SK-N-SH (cell line): Measurements from ENCODE around the gene CYP2D6. TPM values are rescaled to one million over a fixed set of nuclear protein-coding genes. Genes with fewer than 3 reads are reported as not detected.

ENCODE experiments used
- CTCF ChIA-PET: fragments of 300-600, 350-600 bp; formaldehyde crosslinking; extraction: SDS; loops from one replicate; lab custom pipeline; 2021; lab: Yijun Ruan, JAX
- POLR2A ChIA-PET: fragments of 350-600 bp; sonication (Branson Sonifier 250); formaldehyde crosslinking; extraction: SDS; loops from one replicate; lab custom pipeline; 2020; ENCODE audit warnings: antibody characterized with exemption, inconsistent platforms; lab: Yijun Ruan, JAX
- DNase-seq: peaks from one replicate; pipeline ENCODE4 v3.0.0; 2012
- H2AFZ ChIP-seq: fragments of 200-600 bp; sonication (generic); 2 replicates; pipeline ENCODE4 v1.8.1; 2016; ENCODE audit warnings: antibody characterized with exemption, mild to moderate bottlenecking, low read depth
- H3F3A ChIP-seq: fragments of 200-600 bp; sonication (generic); replicated peaks from 2 replicates; pipeline ENCODE3; 2016; ENCODE audit warnings: antibody characterized with exemption, mild to moderate bottlenecking; ENCODE audit not compliant: insufficient read depth
- H3K27ac ChIP-seq, 2 experiments: fragments of 200-500 bp in 1 of 2; fragments of 200-600 bp in 1 of 2; sonication (Bioruptor generic) in 1 of 2; sonication (generic), shearing (Covaris generic) in 1 of 2; 2 replicates each; pipeline versions ENCODE4 v1.5.1 to v1.6.1; 2014 to 2016; ENCODE audit warnings: low read depth in 2 of 2, inconsistent platforms in 1 of 2, low read length in 1 of 2, mild to moderate bottlenecking in 1 of 2, mixed read lengths in 1 of 2
- H3K27me3 ChIP-seq: fragments of 200-600 bp; sonication (generic), shearing (Covaris generic); 2 replicates; pipeline ENCODE4 v1.6.1; 2016; ENCODE audit warnings: mixed run types; ENCODE audit not compliant: insufficient read depth
- H3K36me3 ChIP-seq, 2 experiments: fragments of 200-500 bp in 1 of 2; fragments of 200-600 bp in 1 of 2; sonication (Bioruptor generic) in 1 of 2; sonication (generic) in 1 of 2; replicated peaks in 1 of 2; 2 replicates each; pipeline versions ENCODE3 to v1.5.1; 2014 to 2016; ENCODE audit warnings: low read length in 1 of 2, mild to moderate bottlenecking in 1 of 2; ENCODE audit not compliant: insufficient read depth in 2 of 2, control insufficient read depth in 1 of 2
- H3K4me1 ChIP-seq, 2 experiments: fragments of 200-500 bp in 1 of 2; fragments of 200-600 bp in 1 of 2; sonication (Bioruptor generic) in 1 of 2; sonication (generic), shearing (Covaris generic) in 1 of 2; 2 replicates each; pipeline versions ENCODE4 v1.5.1 to v1.6.1; 2014 to 2016; ENCODE audit warnings: low read depth in 1 of 2, low read length in 1 of 2, mixed run types in 1 of 2; ENCODE audit not compliant: insufficient read depth in 2 of 2, control insufficient read depth in 1 of 2
- H3K4me2 ChIP-seq: fragments of 200-600 bp; sonication (generic), shearing (Covaris generic); 2 replicates; pipeline ENCODE4 v1.6.1; 2017; ENCODE audit warnings: mixed run types
- H3K4me3 ChIP-seq, 2 experiments: fragments of 200-500 bp in 1 of 2; fragments of 200-600 bp in 1 of 2; sonication (Bioruptor generic) in 1 of 2; sonication (generic), shearing (Covaris generic) in 1 of 2; 2 replicates each; pipeline versions ENCODE4 v1.5.1 to v1.8.1; 2014 to 2016; ENCODE audit warnings: low read depth in 2 of 2, inconsistent platforms in 1 of 2, low read length in 1 of 2, mild to moderate bottlenecking in 1 of 2, mixed read lengths in 1 of 2, moderate library complexity in 1 of 2
- H3K79me2 ChIP-seq: fragments of 200-600 bp; sonication (generic); 2 replicates; pipeline ENCODE4 v1.8.1; 2017; ENCODE audit warnings: mild to moderate bottlenecking; ENCODE audit not compliant: insufficient read depth
- H3K9ac ChIP-seq: fragments of 200-600 bp; sonication (generic); 2 replicates; pipeline ENCODE4 v1.6.1; 2017; ENCODE audit warnings: mixed run types
- H3K9me2 ChIP-seq: fragments of 200-600 bp; sonication (generic); 2 replicates; pipeline ENCODE4 v1.6.1; 2017; ENCODE audit warnings: mixed run types
- H3K9me3 ChIP-seq: fragments of 200-600 bp; sonication (generic); 2 replicates; pipeline ENCODE4 v1.6.1; 2017; ENCODE audit warnings: mixed run types, mild to moderate bottlenecking, moderate library complexity
- H4K20me1 ChIP-seq: fragments of 200-600 bp; sonication (generic); 2 replicates; pipeline ENCODE4 v1.6.1; 2017; ENCODE audit warnings: mild to moderate bottlenecking, mixed run types; ENCODE audit not compliant: insufficient read depth
- CTCF ChIP-seq: fragments of 200-600 bp; sonication (generic); IDR thresholded peaks from 2 replicates; pipeline ENCODE4 v1.6.1; 2017; ENCODE audit warnings: antibody characterized with exemption, mild to moderate bottlenecking, moderate library complexity
- ELF1 ChIP-seq: IDR thresholded peaks from 2 replicates; pipeline ENCODE4 v1.4.0; 2012
- FOXJ3 ChIP-seq: sonication (generic); formaldehyde crosslinking; IDR thresholded peaks from 2 replicates; pipeline ENCODE4 v1.5.1; 2020; ENCODE audit warnings: mild to moderate bottlenecking, missing genetic modification reagents
- FOXM1 ChIP-seq: IDR thresholded peaks from 2 replicates; pipeline ENCODE4 v1.4.0; 2012; ENCODE audit warnings: low read depth, mild to moderate bottlenecking
- GABPA ChIP-seq: IDR thresholded peaks from 2 replicates; pipeline ENCODE4 v1.4.0; 2012; ENCODE audit warnings: low read depth, mild to moderate bottlenecking
- JUND ChIP-seq: IDR thresholded peaks from 2 replicates; pipeline ENCODE4 v1.4.0; 2012
- MXI1 ChIP-seq: IDR thresholded peaks from 2 replicates; pipeline ENCODE4 v1.6.1; 2012; ENCODE audit warnings: mild to moderate bottlenecking, low read depth, low read length, improper control_type of control experiment
- NFIC ChIP-seq: IDR thresholded peaks from 2 replicates; pipeline ENCODE4 v1.4.0; 2012; ENCODE audit warnings: borderline replicate concordance
- NRF1 ChIP-seq: IDR thresholded peaks from 2 replicates; pipeline ENCODE4 v1.6.1; 2012; ENCODE audit warnings: low read depth, mild to moderate bottlenecking, low read length
- PBX3 ChIP-seq: IDR thresholded peaks from 2 replicates; pipeline ENCODE4; 2012
- RAD21 ChIP-seq: IDR thresholded peaks from 2 replicates; pipeline ENCODE4 v1.6.1; 2012; ENCODE audit warnings: mild to moderate bottlenecking, low read length
- RCOR1 ChIP-seq: fragments of 150-350 bp; IDR thresholded peaks from 2 replicates; pipeline ENCODE4 v1.6.1; 2017; ENCODE audit warnings: antibody characterized with exemption, low read length
- REST ChIP-seq: IDR thresholded peaks from 2 replicates; pipeline ENCODE4 v1.6.1; 2012; ENCODE audit warnings: mild to moderate bottlenecking, low read depth, low read length, moderate library complexity
- SIN3A ChIP-seq: IDR thresholded peaks from 2 replicates; pipeline ENCODE4 v1.6.1; 2012; ENCODE audit warnings: low read depth, mild to moderate bottlenecking, low read length, moderate library complexity, borderline replicate concordance
- SMC3 ChIP-seq: IDR thresholded peaks from 2 replicates; pipeline ENCODE4 v1.6.1; 2012; ENCODE audit warnings: low read depth, low read length, improper control_type of control experiment
- TAF1 ChIP-seq: IDR thresholded peaks from 2 replicates; pipeline ENCODE4 v1.6.1; 2012; ENCODE audit warnings: low read depth, mild to moderate bottlenecking, low read length, moderate library complexity, borderline replicate concordance
- TCF12 ChIP-seq: IDR thresholded peaks from 2 replicates; pipeline ENCODE4 v1.4.0; 2012
- YY1 ChIP-seq: IDR thresholded peaks from 2 replicates; pipeline ENCODE4 v1.4.0; 2012; ENCODE audit warnings: low read depth, mild to moderate bottlenecking
- WGBS: methylation state at CpG from one replicate; pipeline ENCODE4 v1.1.6; 2017; ENCODE audit warnings: low lambda C conversion rate; 5-methylcytosine and 5-hydroxymethylcytosine counted together
- polyA plus RNA-seq, 3 experiments: library from polyadenylated mRNA; depleted of rRNA; stranded (reverse); fragments of >200 nt; gene quantifications; 2 replicates each; pipeline ENCODE4 v1.2.3, GENCODE V29; 2012
- TF ChIP-seq, protein P1 (sequence below): IDR thresholded peaks from 2 replicates; pipeline ENCODE4 v1.4.0; 2012; ENCODE audit warnings: low read depth, borderline replicate concordance
- TF ChIP-seq, protein P2 (sequence below): fragments of 150-350 bp; IDR thresholded peaks from 2 replicates; pipeline ENCODE4 v1.6.1; 2017; ENCODE audit warnings: antibody characterized with exemption, low read length, low read depth, borderline replicate concordance

The CYP2D6 gene
- polyA plus RNA-seq, 1 of the 3 experiments (the other 2 are of a cell fraction), result 0.26 TPM

GRCh38 chr22:42169055-42169469 is 38.5 kb upstream of the CYP2D6 start:
- peaks cover 36% of the 10 kb centered on the region for H4K20me1 ChIP-seq
- H3K9ac ChIP-seq, result no peak overlapping the region
- H3K4me2 ChIP-seq, result no peak overlapping the region
- no peaks in the 10 kb centered on the region for H3K27me3 ChIP-seq
- H3F3A ChIP-seq, result no peaks in the 10 kb centered on the region
- POLR2A ChIA-PET, result no interaction called here
- WGBS, result 78% methylated on average over 5 of the region's 7 CpGs
- peaks cover 0 to 23% of the 10 kb centered on the region in 2 experiments; a peak in 3 of 4 replicates for H3K4me1 ChIP-seq
- no peaks in the 10 kb centered on the region for H3K79me2 ChIP-seq
- CTCF ChIA-PET, result interaction anchor here (0.6 to 9.3 kb wide), 14 partner anchors 11 to 303 kb away, joined by 3 to 60 read pairs (median 3); no protein-coding TSS in a partner anchor
- H3K36me3 ChIP-seq, result no peaks in the 10 kb centered on the region
- DNase-seq, result peak; percentile 84
- TF ChIP-seq CTCF, result peak; percentile 71
- TF ChIP-seq SMC3, result peak; percentile 90
- TF ChIP-seq NRF1, result no peak
- peak; percentile 92 for TF ChIP-seq RAD21
- TF ChIP-seq YY1, result no peak
- no peak for TF ChIP-seq ELF1
- TF ChIP-seq MXI1, result no peak
- TF ChIP-seq REST, result no peak
- TF ChIP-seq SIN3A, result no peak
- no peak for TF ChIP-seq JUND
- TF ChIP-seq, protein P1, sequence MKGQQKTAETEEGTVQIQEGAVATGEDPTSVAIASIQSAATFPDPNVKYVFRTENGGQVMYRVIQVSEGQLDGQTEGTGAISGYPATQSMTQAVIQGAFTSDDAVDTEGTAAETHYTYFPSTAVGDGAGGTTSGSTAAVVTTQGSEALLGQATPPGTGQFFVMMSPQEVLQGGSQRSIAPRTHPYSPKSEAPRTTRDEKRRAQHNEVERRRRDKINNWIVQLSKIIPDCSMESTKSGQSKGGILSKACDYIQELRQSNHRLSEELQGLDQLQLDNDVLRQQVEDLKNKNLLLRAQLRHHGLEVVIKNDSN, result no peak
- no peak for TF ChIP-seq RCOR1
- no peak for TF ChIP-seq FOXJ3 (CRISPR knock-in tag)
- no peak for TF ChIP-seq NFIC
- no peak for TF ChIP-seq GABPA
- TF ChIP-seq, protein P2, sequence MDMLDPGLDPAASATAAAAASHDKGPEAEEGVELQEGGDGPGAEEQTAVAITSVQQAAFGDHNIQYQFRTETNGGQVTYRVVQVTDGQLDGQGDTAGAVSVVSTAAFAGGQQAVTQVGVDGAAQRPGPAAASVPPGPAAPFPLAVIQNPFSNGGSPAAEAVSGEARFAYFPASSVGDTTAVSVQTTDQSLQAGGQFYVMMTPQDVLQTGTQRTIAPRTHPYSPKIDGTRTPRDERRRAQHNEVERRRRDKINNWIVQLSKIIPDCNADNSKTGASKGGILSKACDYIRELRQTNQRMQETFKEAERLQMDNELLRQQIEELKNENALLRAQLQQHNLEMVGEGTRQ, result no peak
- no peak for TF ChIP-seq PBX3
- TF ChIP-seq TAF1, result no peak
- no peak for TF ChIP-seq TCF12
- TF ChIP-seq FOXM1, result no peak
- no peak overlapping the region for H3K27ac ChIP-seq
- peak overlapping the region in 1 of 2 experiments; percentile 56; a peak in 1 of 4 replicates for H3K4me3 ChIP-seq
- H3K9me3 ChIP-seq, result no peaks in the 10 kb centered on the region
- H3K9me2 ChIP-seq, result no peaks in the 10 kb centered on the region
- no peak overlapping the region for H2AFZ ChIP-seq
